H1 (cell line): ENCODE results near the gene HS6ST1.

ENCODE experiments used
- GABPA ChIP-seq: IDR thresholded peaks from 2 replicates; pipeline ENCODE4 v1.6.1; 2011; ENCODE audit warnings: mild to moderate bottlenecking, low read length, moderate library complexity, borderline replicate concordance; ENCODE audit not compliant: insufficient read depth
- GTF2F1 ChIP-seq: IDR thresholded peaks from 2 replicates; pipeline ENCODE4 v1.6.1; 2012; ENCODE audit warnings: low read depth, low read length, improper control_type of control experiment, borderline replicate concordance
- HDAC2 ChIP-seq, 2 experiments: fragments of 300-600 bp in 1 of 2; sonication (generic) in 1 of 2; IDR thresholded peaks; 2 replicates each; pipeline ENCODE4 v1.6.1; 2011 to 2012; ENCODE audit warnings: low read depth in 2 of 2, low read length in 2 of 2, mild to moderate bottlenecking in 2 of 2, moderate library complexity in 2 of 2, borderline replicate concordance in 1 of 2, inconsistent platforms in 1 of 2
- POLR2A ChIP-seq, 2 experiments: IDR thresholded peaks; 1 replicate in 1 of 2; 2 replicates in 1 of 2; pipeline ENCODE4 v1.6.1; 2011; ENCODE audit warnings: low read depth in 2 of 2, low read length in 2 of 2, mild to moderate bottlenecking in 2 of 2; ENCODE audit errors: control extremely low read depth in 1 of 2
- POLR2AphosphoS5 ChIP-seq: IDR thresholded peaks from 2 replicates; pipeline ENCODE4 v1.6.1; 2011; ENCODE audit warnings: low read depth, low read length
- SAP30 ChIP-seq: fragments of 300-600 bp; sonication (generic); IDR thresholded peaks from 2 replicates; pipeline ENCODE4 v1.7.1; 2012; ENCODE audit warnings: low read length, moderate library complexity, mild to moderate bottlenecking, inconsistent platforms; ENCODE audit not compliant: insufficient read depth, insufficient replicate concordance
- TBP ChIP-seq: IDR thresholded peaks from 2 replicates; pipeline ENCODE4 v1.6.1; 2011; ENCODE audit warnings: low read depth, low read length, improper control_type of control experiment
- YY1 ChIP-seq: IDR thresholded peaks from 2 replicates; pipeline ENCODE4 v1.6.1; 2011; ENCODE audit warnings: low read depth, mild to moderate bottlenecking, low read length
- TF ChIP-seq, protein P1 (sequence below), 3 experiments: IDR thresholded peaks; 1 replicate in 2 of 3; 2 replicates in 1 of 3; pipeline versions ENCODE4 v1.5.1 to v1.6.1; 2011; ENCODE audit warnings: low read length in 3 of 3, mild to moderate bottlenecking in 3 of 3, inconsistent platforms in 2 of 3, low read depth in 1 of 3, moderate library complexity in 1 of 3; ENCODE audit not compliant: insufficient read depth in 1 of 3; ENCODE audit errors: control extremely low read depth in 1 of 3

DNA sequence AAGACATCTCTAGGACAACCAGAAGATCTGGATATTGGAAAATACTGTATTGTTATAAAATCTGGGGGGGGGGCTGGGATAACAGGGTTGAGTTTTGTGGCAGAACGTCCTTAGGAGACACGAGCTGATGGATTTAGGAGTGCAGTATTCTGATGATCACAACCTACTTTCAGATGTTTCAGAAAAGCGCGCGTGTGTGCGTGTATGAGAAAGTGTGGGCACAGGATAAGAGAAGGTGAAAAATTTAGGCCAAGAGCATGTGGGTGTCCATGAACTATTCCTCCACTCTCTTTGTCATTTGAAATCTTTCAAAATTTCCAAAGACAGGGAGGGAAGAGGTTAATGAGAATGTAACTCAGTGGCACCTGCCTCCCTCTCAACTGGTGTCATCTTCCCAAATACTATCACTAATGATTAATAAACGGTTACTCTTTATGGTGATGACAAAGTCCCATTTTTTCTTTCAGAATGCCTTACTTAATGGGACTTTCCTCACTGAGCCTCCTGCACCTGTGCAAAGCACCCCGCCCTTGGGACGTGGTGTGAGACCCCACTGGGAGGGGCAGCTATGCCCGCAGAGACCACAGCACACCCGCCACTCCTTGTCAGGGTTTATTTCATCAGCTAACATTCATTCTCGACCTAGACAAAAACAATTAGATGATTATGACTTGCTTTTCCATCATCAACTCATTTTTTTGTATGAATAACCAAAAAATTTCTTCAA is 53.6 kb downstream of the HS6ST1 start:
- TF ChIP-seq YY1 (no peak), GABPA (no peak), HDAC2 (IDR thresholded peaks at IDR 0.05; ENCODE audit: borderline replicate concordance in 1 of 2, low read depth in 2 of 2, low read length in 2 of 2) (no peak), POLR2A (IDR thresholded peaks at IDR 0.05; ENCODE audit: control extremely low read depth in 1 of 2, low read depth in 2 of 2, low read length in 2 of 2) (no peak), TBP (no peak), POLR2AphosphoS5 (no peak), SAP30 (no peak), GTF2F1 (no peak)
- TF ChIP-seq, protein P1, sequence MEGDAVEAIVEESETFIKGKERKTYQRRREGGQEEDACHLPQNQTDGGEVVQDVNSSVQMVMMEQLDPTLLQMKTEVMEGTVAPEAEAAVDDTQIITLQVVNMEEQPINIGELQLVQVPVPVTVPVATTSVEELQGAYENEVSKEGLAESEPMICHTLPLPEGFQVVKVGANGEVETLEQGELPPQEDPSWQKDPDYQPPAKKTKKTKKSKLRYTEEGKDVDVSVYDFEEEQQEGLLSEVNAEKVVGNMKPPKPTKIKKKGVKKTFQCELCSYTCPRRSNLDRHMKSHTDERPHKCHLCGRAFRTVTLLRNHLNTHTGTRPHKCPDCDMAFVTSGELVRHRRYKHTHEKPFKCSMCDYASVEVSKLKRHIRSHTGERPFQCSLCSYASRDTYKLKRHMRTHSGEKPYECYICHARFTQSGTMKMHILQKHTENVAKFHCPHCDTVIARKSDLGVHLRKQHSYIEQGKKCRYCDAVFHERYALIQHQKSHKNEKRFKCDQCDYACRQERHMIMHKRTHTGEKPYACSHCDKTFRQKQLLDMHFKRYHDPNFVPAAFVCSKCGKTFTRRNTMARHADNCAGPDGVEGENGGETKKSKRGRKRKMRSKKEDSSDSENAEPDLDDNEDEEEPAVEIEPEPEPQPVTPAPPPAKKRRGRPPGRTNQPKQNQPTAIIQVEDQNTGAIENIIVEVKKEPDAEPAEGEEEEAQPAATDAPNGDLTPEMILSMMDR (IDR thresholded peaks at IDR 0.05; ENCODE audit: control extremely low read depth in 1 of 3, insufficient read depth in 1 of 3, low read depth in 1 of 3, low read length in 3 of 3) = no peak
